Panc1 (cell line): ENCODE results near the gene ZIC4. TPM values are rescaled to one million over a fixed set of nuclear protein-coding genes. Genes with fewer than 3 reads are reported as not detected.

Experiments
- ATAC-seq: fragments of 200-7000 bp; cut with Tn5 transposase; 2 replicates; pipeline ENCODE4 v1.9.1; 2020; ENCODE audit warnings: mild to moderate bottlenecking, moderate library complexity
- BruUV-seq: library from RNA; stranded (reverse); fragments of 400-500 nt; replicated peaks from 2 replicates; lab custom pipeline; 2021; lab: Mats Ljungman, UMichigan
- CTCF ChIA-PET: fragments of 300-600 bp; sonication (Branson Sonifier 250); formaldehyde crosslinking; loops from one replicate; lab custom pipeline; 2022; ENCODE audit warnings: antibody characterized with exemption; lab: Charles Lee
- POLR2A ChIA-PET: fragments of 300-600 bp; sonication (Branson Sonifier 250); formaldehyde crosslinking; loops from one replicate; lab custom pipeline; 2022; ENCODE audit warnings: antibody characterized with exemption; lab: Charles Lee
- DNase-seq: peaks from one replicate; pipeline ENCODE4 v3.0.0-alpha.2; 2010; ENCODE audit warnings: low read depth, low spot score
- H3K27ac ChIP-seq: 2 replicates; pipeline ENCODE4 v1.5.1; 2011; ENCODE audit warnings: mild to moderate bottlenecking, low read length, inconsistent platforms
- H3K27me3 ChIP-seq: fragments of 200-500 bp; sonication (Bioruptor generic); 2 replicates; pipeline ENCODE4 v1.6.0; 2014; ENCODE audit warnings: low read length, inconsistent platforms; ENCODE audit not compliant: control insufficient read depth, insufficient read depth
- H3K36me3 ChIP-seq: fragments of 200-500 bp; sonication (Bioruptor generic); 2 replicates; pipeline ENCODE4 v1.5.1; 2014; ENCODE audit warnings: inconsistent platforms, mild to moderate bottlenecking, low read length, moderate library complexity; ENCODE audit not compliant: control insufficient read depth, insufficient read depth
- H3K4me1 ChIP-seq: 2 replicates; pipeline ENCODE4 v1.5.1; 2011; ENCODE audit warnings: inconsistent platforms, mild to moderate bottlenecking, low read length, moderate library complexity; ENCODE audit not compliant: control insufficient read depth, insufficient read depth
- H3K4me3 ChIP-seq, 2 experiments: 2 replicates each; pipeline ENCODE4 v1.5.1; 2011 to 2012; ENCODE audit warnings: low read depth in 2 of 2, low read length in 2 of 2, mild to moderate bottlenecking in 2 of 2, inconsistent platforms in 1 of 2, moderate library complexity in 1 of 2
- H3K9me3 ChIP-seq: fragments of 200-500 bp; sonication (Bioruptor generic); 2 replicates; pipeline ENCODE4 v1.5.1; 2014; ENCODE audit warnings: low read depth, mild to moderate bottlenecking, inconsistent platforms, low read length, moderate library complexity; ENCODE audit not compliant: control insufficient read depth, insufficient read depth
- POLR2AphosphoS5 ChIP-seq: IDR thresholded peaks from 2 replicates; pipeline ENCODE4 v1.6.1; 2012; ENCODE audit warnings: mild to moderate bottlenecking, low read depth, low read length, moderate library complexity
- SIN3A ChIP-seq: IDR thresholded peaks from 2 replicates; pipeline ENCODE4 v1.6.1; 2012; ENCODE audit warnings: low read depth, mild to moderate bottlenecking, low read length, moderate library complexity, borderline replicate concordance; ENCODE audit not compliant: insufficient read depth
- TCF7L2 ChIP-seq: IDR thresholded peaks from 2 replicates; pipeline ENCODE4 v1.6.1; 2011; ENCODE audit warnings: mild to moderate bottlenecking, low read depth, low read length, inconsistent platforms
- in situ Hi-C: cut with HindIII; loops from 2 replicates; pipeline ENCODE4 v1.10.0; 2016; ENCODE audit warnings: low sequenced_read_pairs, low pct_unique_long_range_greater_than_20kb
- intact Hi-C: fragments of 100-400 bp; cut with micrococcal nuclease; formaldehyde crosslinking; loops from one replicate; pipeline ENCODE4 v1.10.0; 2022; ENCODE audit not compliant: unreplicated experiment
- total RNA-seq: library from RNA; stranded (reverse); gene quantifications from one replicate; pipeline ENCODE4 v1.2.1, GENCODE V29; 2021; ENCODE audit not compliant: unreplicated experiment
- TF ChIP-seq, protein P1 (sequence below), 2 experiments: IDR thresholded peaks; 2 replicates each; pipeline ENCODE4 v1.6.1; 2011 to 2012; ENCODE audit warnings: low read depth in 2 of 2, control low read depth in 1 of 2, low read length in 1 of 2, mild to moderate bottlenecking in 1 of 2, moderate library complexity in 1 of 2; ENCODE audit not compliant: insufficient read depth in 1 of 2
- TF ChIP-seq, protein P2 (sequence below): fragments of 450-650 bp; IDR thresholded peaks from 2 replicates; pipeline ENCODE4 v1.5.1; 2017; ENCODE audit warnings: mild to moderate bottlenecking

ZIC4 gene
- total RNA-seq, 1 experiment from 2014 or later, result not detected

DNA sequence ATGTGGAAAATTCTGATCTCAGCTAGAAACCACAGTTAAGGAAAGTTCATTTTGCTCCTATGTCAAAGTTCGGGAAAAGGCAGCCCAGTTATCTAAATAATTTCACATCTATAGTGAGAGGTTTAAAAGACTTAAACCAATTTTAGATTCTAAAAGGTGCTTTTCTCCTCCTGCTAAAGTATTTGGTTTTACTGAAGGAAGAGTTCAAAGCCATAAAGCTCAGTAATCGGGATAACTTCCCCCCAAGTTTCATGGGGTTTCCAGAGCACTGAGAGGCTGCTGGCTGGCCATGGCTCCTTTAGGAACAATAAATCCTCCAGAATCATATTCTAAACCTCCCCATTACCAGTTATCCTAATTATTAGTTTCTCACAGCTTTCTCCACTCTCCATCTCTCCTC, 38.2 kb downstream of the ZIC4 start:
- no peak for ATAC-seq
- H3K27me3 ChIP-seq, result peaks cover 46% of the 10 kb centered on the region
- no peak for DNase-seq
- in situ Hi-C loops, result no loop called here
- TF ChIP-seq POLR2AphosphoS5 (no peak), TCF7L2 (no peak), SIN3A (no peak)
- TF ChIP-seq, protein P1, sequence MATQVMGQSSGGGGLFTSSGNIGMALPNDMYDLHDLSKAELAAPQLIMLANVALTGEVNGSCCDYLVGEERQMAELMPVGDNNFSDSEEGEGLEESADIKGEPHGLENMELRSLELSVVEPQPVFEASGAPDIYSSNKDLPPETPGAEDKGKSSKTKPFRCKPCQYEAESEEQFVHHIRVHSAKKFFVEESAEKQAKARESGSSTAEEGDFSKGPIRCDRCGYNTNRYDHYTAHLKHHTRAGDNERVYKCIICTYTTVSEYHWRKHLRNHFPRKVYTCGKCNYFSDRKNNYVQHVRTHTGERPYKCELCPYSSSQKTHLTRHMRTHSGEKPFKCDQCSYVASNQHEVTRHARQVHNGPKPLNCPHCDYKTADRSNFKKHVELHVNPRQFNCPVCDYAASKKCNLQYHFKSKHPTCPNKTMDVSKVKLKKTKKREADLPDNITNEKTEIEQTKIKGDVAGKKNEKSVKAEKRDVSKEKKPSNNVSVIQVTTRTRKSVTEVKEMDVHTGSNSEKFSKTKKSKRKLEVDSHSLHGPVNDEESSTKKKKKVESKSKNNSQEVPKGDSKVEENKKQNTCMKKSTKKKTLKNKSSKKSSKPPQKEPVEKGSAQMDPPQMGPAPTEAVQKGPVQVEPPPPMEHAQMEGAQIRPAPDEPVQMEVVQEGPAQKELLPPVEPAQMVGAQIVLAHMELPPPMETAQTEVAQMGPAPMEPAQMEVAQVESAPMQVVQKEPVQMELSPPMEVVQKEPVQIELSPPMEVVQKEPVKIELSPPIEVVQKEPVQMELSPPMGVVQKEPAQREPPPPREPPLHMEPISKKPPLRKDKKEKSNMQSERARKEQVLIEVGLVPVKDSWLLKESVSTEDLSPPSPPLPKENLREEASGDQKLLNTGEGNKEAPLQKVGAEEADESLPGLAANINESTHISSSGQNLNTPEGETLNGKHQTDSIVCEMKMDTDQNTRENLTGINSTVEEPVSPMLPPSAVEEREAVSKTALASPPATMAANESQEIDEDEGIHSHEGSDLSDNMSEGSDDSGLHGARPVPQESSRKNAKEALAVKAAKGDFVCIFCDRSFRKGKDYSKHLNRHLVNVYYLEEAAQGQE (IDR thresholded peaks at IDR 0.05; ENCODE audit: insufficient read depth in 1 of 2, low read depth in 2 of 2, low read length in 1 of 2), result no peak
- TF ChIP-seq, protein P2, sequence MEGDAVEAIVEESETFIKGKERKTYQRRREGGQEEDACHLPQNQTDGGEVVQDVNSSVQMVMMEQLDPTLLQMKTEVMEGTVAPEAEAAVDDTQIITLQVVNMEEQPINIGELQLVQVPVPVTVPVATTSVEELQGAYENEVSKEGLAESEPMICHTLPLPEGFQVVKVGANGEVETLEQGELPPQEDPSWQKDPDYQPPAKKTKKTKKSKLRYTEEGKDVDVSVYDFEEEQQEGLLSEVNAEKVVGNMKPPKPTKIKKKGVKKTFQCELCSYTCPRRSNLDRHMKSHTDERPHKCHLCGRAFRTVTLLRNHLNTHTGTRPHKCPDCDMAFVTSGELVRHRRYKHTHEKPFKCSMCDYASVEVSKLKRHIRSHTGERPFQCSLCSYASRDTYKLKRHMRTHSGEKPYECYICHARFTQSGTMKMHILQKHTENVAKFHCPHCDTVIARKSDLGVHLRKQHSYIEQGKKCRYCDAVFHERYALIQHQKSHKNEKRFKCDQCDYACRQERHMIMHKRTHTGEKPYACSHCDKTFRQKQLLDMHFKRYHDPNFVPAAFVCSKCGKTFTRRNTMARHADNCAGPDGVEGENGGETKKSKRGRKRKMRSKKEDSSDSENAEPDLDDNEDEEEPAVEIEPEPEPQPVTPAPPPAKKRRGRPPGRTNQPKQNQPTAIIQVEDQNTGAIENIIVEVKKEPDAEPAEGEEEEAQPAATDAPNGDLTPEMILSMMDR, result no peak
- no peak overlapping the region for H3K4me3 ChIP-seq
- H3K27ac ChIP-seq, result no peak overlapping the region
- H3K36me3 ChIP-seq, result no peaks in the 10 kb centered on the region
- H3K4me1 ChIP-seq, result no peaks in the 10 kb centered on the region
- no TSS peak for BruUV-seq
- POLR2A ChIA-PET, result no interaction called here
- H3K9me3 ChIP-seq, result no peaks in the 10 kb centered on the region
- CTCF ChIA-PET, result no interaction called here
- intact Hi-C loops, result no loop called here

DNA sequence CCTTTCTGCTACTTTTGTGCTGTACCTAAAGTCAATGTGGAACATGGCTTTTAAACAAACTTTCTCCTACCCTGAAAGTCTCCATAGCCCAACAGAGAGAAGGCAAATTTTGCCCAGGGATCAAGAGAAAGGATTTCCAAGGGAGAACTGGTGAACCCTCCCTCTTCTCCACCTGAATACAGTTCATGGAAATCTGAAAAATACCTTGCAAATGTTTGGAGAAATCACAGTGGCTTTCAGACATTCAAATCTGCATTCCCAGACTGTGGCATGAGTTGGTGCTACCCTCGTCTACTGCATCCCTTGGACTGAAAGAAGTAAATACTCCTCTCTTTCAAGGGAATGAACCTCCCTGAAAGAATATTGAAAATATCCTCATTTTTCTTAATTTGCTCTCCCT, 38.7 kb downstream of the ZIC4 start:
- DNase-seq, result no peak
- POLR2A ChIA-PET, result no interaction called here
- TF ChIP-seq, protein P1 (IDR thresholded peaks at IDR 0.05; ENCODE audit: insufficient read depth in 1 of 2, low read depth in 2 of 2, low read length in 1 of 2), result no peak
- TF ChIP-seq SIN3A (no peak), POLR2AphosphoS5 (no peak), TCF7L2 (no peak)
- TF ChIP-seq, protein P2, result no peak
- Histone ChIP-seq H3K9me3 (no peaks in the 10 kb centered on the region), H3K27me3 (peaks cover 46% of the 10 kb centered on the region), H3K27ac (no peak overlapping the region), H3K4me1 (no peaks in the 10 kb centered on the region), H3K36me3 (no peaks in the 10 kb centered on the region), H3K4me3 (no peak overlapping the region)
- no peak for ATAC-seq
- intact Hi-C loops, result no loop called here
- in situ Hi-C loops, result no loop called here
- no TSS peak for BruUV-seq
- CTCF ChIA-PET, result no interaction called here
